Effector CD8-positive, alpha-beta T cell (primary cell): ENCODE results near the gene SH2B2.
"Not testable (repeated sequence)": the region's sequence is repeated elsewhere in the genome, so short reads cannot be mapped to it uniquely, and the experiment has no call there.

ENCODE experiments used
- DNase-seq: peaks from one replicate; lab custom pipeline; 2025; lab: John Stamatoyannopoulos, UW

SH2B2 gene

DNA sequence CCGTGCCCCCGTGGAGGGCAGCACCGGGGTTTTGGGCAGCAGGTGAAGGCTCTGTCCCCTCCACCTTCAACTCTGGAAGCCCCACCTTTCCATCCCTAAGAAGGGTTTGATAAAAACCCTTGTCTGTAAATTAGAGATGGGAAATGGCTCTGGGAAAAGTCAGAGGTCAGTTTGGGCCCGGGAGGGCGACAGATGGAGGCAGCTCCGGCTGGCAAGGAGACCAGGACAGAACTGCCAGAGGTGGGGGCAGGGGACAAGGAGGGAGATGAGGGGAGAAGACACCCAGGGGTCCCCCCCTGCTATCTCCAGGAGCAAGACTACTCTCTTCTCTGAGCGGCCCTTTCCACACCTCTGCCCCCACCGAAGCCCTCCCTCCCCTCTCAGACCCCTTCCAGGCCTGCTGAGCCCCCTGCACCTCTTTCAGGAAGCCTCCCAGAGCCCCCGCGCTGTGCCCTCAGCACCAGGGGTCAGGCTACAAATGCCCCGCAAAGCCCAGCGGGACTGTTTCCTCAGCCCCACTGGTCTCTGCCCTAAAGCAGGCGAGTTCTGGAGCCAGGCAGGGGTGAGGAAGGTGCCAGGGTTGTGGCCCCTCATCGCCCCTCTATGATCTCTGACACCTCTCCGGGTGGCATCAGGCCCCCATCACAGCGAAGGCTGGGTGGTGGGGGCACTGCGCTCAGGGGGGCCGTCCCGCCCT, 980 bp upstream of the SH2B2 start:
- DNase-seq, result no peak

DNA sequence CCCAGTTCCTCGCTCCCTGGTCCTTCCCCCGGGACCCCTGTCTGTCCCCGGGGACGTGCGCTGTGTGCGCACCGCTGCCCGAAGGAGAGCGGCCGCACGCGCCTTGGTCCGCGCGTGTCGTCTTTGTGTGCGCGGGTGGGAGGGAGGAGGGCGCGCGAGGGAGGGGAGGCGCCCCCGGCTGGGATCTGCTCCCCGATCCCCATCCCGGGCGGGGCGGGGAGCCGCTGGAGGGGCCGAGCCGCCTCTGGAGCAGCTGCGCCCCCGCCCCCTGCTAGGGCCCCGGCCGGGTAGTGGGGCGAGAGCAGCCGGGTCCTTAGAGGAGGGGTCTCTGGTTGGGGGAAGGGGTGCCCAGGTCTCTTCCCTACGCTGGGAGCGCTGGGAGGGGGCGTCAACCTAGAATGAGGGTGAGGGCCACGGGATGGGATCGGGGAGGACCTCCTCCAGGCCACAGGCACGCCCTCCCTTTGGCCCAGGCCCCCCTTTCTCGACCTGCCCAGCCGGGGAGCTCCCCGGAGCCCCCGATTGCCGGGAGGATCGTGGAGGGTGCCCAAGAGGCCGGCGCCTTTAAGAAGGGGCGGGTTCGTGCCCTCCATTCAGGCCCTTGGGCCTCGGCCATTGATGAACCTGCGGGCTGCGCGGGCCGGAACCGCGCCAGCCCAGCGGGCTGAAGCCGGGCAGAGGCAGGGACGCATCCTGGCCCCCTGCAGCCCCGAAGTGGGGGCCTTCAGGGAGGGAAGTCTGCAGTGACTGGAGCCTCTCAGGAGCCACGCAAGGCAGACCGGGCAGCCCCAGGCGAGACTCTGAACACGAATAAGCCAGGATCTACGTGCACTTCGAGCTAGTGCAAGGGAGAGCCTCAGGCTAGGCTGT, 678 bp downstream of the SH2B2 start:
- no peak for DNase-seq

DNA sequence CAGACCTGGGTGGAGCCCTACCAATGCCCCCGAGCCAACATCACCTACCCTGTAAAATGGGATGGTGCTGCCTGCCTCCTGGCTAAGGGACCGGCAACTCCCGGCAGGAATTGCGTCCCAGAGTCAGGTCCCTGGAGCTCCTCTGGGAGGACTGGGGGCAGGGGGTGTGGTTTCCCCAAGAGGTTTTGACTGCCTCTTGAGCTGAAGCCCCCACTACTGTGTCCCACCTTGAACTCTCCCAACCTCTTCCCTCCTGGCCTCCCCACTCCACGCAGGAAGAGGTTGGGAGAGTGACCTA, 1.3 kb downstream of the SH2B2 start:
- DNase-seq, result no peak

DNA sequence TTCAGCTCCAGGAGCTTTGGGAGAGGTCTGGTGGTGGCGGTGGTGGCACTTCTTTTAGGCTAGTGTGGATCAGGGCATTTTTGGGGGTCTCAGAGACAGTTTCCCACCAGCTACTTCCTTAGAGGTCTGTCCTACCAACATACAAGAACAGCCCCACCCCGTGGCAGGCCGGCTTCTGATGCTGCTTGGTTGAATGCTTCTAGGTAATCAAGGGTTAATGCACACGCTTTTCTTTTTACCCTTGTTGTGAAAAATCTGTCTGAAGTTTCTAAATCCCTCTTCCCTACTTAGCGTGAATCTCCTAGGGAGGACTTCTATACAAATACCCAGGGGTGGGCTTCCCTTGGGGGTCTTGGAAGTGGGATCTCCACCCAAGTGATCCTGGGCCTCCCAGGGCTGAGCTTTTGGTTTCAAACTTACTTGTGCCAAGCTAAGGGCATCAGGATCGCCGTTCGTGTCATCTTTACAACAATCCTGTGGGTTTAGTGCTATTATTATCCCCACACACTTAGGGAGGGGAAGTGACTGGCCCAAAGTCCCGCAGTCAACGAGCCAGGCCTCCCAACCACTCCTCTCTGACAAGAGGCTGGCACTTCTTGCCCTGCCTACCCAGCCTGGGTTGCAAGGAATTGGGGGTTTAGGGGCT, 1.7 kb downstream of the SH2B2 start:
- no peak for DNase-seq

DNA sequence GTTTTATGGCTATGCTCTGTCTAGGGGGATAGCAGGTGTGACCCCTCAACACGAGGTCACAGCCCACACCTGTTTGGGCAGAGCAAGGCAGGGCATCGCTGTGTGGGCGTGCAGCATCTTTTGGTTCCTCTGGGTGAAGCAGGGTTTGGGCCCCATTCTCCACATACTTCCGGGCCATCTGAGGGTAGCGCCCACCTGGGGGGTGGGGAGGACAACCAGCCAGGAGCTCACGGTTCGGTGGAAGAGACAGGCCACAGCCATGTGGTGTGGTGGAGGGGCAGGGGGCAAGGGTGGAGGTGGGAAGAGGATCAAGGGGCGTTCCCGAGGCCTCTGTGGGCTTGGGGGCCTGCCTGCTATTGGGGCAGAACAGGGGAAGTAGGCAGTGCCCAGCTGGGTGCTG, 2.4 kb downstream of the SH2B2 start:
- DNase-seq, result no peak

DNA sequence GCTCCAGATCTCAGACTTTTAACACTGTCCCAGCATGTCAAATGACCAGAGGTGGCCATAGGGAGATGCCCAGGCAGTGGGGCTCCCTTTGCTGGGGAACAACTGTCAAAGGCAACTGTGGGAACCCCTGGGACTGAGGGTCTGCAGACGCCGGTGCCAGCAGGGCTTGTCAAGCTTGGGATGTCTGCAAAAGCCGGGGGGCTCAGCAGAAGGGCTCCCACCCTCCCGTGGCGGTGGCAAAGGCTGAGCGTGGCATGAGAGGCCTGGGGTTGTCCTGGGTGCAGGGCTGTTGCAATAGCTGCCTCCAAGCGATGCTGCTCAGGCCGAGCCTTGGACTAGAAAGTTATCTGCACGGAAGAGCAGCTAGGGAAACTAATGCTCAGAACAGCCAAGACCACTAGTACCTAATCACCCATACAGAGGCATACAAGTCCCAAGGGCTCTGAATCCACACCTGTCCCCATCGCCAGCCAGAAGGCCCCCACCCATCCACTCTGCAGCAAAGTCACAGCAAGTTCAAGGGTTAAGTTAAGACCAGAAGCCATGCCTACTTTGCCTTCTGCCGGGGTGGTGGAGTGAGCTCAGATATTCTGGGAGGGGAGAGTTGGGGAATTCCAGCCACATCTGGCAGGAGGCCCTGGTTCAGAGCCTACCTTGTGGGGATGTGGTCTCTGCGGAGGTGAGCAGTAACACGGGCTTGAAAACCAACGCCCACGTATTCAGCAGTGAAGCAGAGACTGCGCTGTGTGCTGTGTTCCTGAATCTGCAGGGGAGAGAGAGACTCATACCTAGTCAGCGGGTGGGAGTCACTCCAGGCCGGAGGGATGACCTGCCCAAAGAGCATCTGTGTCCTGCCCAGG, 4.6 kb downstream of the SH2B2 start:
- no peak for DNase-seq

DNA sequence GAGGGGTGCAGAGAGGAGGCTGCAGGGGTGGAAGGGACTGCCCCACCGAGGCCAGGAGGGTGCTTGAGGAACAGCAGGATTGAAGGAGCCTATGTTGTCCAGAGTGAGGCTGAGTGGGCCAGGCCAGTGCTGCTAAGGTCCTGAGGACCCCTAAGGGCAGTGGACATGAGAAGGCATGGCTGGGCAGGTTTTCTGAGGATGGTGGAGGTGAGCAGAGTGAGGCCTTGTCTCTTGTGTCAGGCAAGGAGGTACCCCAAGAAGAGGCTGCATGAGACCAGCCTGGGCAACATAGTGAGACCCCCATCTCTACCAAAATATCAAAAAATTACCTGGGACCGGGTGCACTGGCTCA, 5.2 kb downstream of the SH2B2 start:
- no peak for DNase-seq

DNA sequence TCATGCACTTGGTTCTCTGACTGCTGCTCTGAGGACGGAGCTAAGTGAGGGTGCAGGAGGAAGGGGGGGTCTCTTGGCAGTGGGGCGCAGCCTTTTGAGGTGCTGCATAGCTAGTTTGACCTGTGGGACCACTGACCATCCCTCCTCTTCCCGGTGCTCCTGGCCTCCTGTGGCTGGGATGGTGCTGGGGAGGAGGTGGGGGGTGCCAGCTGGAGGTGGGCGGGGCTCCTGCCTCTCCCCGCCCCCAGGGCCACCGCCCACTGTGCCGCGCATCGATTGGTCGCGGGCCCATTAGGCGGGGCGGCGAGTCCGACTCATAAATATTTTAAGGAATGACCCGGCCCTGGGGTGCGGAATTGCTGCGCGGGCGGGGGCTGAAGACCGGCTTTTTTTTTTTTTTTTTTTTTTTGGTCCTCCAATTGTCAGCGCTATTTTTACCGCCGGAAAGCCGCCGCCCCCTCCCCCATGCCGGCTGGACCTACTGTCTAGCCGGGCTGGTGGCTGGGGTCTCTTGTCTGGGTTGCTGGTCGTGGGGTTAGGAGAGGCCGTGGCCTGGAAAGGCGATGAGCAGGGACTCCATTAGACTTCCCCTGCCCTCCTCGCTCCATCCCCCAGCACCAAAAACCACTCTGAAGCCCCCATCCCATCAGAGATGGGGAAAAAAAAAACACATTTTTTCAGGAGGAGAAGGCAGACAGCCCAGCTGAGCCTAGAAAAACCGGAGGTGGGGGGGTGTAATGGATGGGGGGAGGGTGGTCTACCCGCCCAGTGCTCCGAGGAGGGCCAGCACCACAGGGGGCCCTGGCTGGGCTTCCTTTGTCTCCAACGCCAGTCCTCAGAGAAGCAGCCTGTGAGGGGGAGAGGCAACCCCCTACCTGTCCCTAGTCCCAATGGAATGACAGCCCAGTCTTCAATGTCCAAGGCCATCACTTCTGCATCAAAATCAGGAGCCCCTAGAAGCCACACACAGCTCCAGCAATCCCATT, 6.4 kb downstream of the SH2B2 start:
- DNase-seq, result no peak

DNA sequence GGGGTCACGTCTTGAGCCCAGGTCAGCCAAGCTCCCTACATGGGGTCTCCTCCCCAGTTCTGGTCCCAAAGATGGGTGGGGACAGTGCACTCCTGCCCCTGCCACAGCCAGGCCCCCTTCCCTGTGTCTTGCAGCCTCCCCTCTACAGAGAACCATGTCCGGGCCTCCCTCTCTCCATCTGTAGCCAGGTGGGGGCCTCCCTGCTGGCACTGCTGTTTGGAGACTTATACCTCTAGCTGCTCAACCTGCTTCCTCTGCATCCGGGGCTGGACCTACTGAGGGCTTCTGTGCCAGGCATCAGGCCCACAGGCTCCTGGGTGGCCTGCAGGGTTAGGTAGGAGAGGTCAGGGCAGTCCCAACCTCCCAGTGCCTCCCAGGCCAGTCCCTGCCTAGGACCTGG, 7.9 kb downstream of the SH2B2 start:
- no peak for DNase-seq

DNA sequence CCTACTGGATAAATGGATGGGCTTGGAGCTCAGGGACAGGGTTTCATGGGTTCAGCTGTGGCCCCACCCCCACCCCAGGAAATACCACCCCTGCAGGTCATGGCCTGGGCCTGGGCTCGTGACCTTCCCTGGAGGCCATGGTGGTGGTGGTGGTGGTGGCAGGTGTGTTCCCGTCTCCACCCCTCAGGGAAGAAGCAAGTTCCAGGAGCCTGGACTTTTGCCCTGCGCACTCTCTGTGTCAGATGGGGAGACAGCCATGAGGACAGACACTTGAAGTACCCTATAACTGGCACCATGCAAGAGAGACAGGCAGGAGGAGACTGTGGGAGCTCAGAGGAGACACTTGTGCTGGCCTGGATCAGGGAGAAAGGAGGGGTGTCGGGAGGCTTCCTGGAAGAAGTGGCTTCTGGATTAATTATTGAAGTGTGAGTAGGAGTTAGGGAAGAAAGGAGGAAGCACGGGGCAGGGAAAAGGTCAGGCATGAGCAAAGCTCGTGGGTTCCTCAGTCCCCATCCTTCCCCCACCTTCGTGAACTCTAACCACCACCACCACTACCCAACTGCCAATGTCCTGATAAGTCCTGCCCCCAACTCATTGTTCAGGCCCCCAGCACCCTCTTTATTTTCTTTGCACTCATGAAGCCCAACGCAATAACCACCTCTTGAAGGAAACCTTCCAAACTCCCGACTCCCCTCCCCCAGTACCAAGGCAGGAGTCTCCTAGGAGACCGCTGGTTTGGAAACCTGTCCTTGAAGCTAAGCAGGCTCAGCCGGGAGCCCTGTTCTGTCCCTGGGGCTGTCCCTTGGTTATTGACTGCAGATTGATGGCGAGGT, 8.9 kb downstream of the SH2B2 start:
- DNase-seq, result no peak

DNA sequence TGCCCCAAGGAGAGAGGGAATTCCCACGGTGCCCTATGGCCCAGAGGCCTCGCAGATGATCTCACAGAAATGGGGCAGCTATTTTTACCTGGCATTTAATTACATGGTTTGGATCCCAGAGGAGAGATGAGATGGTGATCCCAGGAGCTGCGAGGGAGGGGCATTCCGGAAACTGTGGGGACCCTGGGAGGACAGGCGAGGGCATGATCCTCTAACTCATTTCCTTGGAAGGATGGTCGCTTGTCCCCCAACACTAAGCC, 9.4 kb downstream of the SH2B2 start:
- no peak for DNase-seq

DNA sequence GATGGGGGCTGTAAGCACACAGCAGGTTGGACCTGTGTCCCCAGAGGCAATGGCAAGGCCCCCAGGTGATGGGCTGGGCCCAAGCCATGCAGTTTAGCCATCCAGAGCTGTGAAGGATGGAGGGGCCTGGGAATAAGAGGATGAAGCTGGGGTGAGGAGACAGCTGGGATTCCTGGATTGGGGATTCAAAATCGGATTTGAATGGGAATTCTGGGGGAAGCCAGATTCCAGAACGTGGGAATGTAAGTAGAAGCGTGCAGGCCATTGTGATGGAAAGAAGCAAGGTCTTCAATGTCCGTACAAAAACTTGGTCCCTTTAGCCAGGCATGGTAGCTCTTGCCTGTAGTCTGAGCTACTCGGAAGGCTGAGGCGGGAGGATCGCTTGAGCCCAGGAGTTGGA, 9.8 kb downstream of the SH2B2 start:
- DNase-seq, result no peak

DNA sequence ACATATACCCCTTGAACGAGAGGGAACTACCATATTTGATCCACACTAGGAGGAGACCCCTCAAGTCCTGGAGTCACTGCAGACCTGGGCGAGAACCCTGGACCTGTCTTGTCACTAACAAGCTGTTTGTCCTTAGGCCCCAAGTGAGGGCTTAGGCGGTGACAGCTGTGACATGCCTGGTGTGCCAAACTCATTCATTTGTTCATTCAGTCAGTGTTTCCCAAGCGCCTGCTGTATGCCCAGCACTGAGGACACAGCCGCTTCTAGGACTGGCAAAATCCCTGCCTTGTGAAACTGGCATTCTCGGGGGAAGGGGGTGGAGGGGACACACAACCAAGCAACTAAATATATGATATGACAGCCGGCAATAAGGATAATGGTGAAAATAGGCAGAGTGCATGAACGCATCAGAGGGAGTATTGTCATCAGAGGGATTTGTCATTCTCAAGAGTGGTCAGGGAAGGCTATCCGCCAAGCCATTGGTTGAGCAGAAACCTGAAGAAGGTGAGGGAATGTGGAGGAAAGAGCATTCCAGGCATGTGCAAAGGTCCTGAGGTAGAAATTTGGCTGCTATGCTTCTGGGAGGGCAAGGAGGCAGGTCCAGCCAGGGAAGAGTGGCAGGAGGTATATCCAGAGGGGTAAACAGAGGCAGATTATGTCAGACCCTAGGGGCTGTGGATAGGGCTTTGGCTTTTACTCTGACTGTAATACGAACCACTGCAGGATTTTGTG, 11.0 kb downstream of the SH2B2 start:
- DNase-seq, result no peak

DNA sequence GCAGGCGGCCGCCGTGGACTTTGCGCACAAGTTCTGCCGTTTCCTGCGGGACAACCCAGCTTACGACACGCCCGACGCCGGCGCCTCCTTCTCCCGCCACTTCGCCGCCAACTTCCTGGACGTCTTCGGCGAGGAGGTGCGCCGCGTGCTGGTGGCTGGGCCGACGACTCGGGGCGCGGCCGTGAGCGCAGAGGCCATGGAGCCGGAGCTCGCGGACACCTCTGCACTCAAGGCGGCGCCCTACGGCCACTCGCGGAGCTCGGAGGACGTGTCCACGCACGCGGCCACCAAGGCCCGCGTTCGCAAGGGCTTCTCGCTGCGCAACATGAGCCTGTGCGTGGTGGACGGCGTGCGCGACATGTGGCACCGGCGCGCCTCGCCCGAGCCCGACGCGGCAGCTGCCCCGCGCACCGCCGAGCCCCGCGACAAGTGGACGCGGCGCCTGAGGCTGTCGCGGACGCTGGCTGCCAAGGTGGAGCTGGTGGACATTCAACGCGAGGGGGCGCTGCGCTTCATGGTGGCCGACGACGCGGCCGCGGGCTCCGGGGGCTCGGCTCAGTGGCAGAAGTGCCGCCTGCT, 14.1 kb downstream of the SH2B2 start:
- DNase-seq, result no peak

DNA sequence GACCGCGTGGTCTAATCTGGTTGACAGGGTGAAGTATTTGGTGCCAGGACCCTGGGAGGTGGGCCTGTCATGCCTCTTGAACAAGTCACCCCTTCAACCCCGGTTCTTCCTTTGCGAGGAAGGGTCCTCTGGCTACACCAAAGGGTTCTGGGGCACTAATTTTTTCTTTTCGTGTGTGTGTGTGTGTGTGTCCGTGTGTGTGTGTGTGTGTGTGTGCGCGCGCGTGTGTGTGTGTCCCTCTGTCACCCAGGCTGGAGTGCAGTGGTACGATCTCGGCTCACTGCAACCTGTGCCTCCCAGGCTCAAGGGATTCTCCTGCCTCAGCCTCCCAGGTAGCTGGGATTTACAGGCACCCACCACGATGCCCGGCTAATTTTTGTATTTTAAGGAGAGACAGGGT, 14.7 kb downstream of the SH2B2 start:
- DNase-seq, result not testable (repeated sequence)

DNA sequence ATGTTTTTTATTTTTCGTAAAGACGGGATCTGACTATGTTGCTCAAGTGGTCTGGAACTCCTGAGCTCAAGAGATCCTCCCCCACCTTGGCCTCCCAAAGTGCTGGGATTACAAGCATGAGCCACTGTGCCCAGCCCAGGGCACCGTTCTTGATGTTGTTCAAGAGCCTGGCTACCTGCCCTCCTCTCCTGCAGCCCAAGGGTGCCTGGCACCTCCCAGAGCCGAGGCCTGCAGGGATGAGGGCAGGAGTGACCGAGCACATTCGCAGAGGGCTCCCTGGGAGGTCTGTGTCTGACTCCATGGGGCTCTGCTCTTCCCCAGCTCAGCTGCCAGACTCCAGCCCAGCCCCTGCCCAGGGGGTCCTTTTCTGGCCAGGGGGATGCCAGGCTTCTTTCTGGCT, 15.4 kb downstream of the SH2B2 start:
- DNase-seq, result no peak

DNA sequence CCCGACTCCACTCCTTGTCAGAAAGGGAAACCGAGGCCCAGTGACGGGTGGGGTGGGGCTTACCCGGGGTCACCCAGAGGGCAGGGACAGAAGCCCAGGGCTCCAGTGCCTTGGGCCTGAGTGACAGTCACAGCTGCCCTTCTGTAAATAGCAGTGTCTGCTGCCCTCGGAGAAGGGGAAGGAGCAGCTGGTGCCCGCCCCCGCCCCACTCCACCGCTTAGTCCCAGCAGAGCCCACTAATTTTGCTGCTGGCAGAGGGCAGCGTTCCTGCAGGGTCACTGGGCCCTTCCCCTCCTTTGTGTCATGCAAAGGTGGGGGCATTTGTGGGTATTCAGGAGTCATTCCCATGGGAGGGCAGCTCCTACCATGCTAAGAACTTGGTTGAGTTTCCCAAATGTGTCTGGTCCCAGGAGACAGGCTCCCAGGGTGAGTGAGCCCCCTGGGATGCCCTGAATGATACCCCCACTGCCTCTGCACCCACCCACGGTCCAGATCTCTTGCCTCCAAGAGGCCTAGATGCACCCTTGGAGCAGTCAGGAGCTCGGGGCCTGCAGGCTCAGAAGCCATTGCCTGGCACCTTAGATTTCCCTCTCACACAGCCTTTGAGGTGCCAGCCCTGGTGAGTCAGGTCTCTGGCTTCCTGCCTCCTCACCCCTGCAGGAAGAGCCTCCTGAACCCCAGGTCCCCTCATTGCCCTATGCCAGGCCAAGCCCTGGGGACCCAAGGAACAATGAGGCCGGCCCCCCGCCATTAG, 17.2 kb downstream of the SH2B2 start:
- DNase-seq, result no peak

DNA sequence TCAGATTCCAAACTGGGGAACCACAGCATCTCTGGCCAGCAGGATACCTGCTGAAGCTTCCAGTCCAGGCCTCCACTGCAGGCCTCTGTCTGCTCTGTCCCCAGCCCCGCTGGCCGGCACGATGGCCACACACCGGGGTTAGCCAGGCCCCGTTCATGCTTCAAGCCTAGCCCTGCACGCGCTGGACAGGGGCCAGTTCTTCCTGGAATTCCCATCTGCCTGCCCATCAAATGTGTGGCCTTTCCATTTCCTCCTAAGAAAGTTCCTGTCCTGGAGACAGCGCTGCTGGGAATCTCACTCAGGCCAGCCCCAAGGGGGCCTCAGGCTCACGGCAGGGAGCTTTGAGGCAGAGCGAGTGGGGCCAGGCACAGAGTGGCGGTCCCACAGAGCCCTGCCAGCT, 18.0 kb downstream of the SH2B2 start:
- no peak for DNase-seq
